ENCODE measurements around the gene OMG.
"Not testable (repeated sequence)": the region's sequence is repeated elsewhere in the genome, so short reads cannot be mapped to it uniquely, and the experiment has no call there.

OMG gene

DNA sequence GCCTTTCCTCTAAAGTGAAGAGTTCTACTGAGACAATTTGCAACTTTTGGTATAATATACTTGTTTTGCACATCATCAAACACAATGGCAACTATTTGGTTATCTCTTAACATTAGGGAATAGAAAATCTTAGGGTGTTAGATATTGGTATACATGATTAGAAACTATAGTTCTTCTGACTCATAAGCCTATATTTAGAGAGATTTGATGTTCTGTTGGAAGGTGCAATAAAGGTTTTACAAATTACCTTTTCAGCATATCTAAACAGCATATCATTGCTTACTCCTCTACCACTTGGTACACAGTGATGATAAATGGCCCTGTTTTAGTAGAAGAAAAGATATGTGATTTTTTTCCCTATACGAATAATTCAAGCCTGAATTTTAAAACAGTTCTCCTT, 10.6 kb upstream of the OMG start:
- no peak for DNase-seq

GRCh38 chr17:31299624-31300023, 2.6 kb upstream of the OMG start:
- no peak for DNase-seq

DNA sequence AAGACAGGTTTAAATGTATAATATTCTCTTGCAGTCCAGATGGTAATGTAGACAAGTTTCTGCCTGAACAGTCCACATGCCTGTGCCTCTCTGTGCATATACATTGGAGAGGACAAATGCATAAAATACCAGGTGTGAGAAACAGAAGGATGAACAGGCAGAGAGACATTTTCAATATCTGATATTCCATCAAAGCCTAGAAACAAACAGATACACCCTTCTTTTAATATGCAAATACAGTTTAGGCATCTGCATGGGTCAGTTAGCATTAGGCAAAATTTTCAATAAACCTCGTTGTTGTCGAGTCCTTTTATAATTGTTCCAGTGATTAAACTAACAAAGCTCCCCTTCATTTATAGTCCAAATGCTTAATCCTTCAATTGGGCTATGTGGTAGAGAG, 897 bp downstream of the OMG start:
- no peak for DNase-seq

- DNase-seq = no peak
These were observed 1.6 kb downstream of the OMG start for GRCh38 chr17:31295489-31295871.

DNA sequence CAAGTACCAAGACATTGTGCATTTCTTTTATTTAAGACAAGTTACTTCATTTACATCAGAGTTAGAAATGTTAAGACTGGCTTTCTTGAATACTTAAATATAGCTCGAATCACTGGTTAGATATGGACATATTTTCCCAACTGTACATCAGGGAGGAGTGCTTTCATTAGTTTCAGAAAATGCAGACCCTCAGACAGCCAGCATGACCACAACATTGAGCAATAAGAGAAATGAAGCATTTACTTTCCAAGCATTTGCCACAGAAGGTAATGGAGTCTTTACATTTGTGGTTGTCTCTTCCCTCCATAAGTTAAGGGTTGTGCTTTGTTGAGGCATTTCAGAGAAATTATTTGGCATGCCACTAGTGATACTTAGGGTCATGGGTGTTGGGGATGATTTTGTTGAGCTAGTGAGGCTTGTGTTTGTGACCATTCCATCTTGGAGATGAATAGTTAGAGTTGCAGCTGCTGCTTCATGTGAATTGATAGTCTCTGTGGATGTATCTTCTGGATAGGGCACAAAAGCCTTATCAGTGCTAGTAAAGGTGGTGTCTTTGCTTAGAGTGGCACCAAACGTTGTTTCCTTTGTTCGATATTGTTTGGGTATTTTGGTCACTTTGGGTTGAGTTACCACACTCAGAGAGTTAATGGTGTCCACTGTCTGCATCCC, 2.1 kb downstream of the OMG start:
- DNase-seq = no peak

- no peak for DNase-seq
These were observed 2.8 kb downstream of the OMG start for GRCh38 chr17:31294231-31294630.

GRCh38 chr17:31293581-31293980, 3.5 kb downstream of the OMG start:
- DNase-seq = no peak

DNA sequence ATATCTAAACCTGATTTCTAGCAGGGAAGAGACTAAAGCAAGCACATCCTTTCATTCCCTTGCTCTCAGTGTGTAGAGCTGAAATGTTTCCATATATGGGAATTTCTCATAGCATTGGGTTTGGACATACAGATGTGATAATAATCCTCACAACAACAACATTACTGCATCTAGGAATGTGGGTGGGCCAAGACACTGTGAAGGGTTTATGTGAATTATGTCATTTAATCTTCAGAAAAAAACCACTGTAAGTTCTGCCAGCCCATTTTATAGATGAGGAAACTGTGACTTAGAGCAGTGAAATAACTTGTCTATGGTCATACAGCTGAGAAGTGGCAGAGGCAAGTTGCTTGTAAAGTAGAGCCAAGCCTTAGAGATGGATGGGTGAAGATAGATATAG, 5.2 kb downstream of the OMG start:
- no peak for DNase-seq

GRCh38 chr17:31289790-31290189, 7.2 kb downstream of the OMG start:
- no peak for DNase-seq

DNA sequence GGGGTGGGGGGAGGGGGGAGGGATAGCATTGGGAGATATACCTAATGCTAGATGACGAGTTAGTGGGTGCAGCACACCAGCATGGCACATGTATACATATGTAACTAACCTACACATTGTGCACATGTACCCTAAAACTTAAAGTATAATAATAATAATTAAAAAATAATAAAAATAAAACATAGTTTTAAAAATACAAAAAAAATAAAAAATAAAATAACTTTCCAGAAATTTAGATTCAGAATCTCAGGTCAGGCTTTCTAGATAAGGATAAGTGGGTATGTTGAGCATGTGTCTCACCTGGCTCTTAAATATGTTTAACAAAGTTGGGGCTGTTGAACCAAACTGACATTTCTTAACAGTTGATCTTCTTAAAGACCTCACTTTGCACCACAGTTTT, 9.1 kb downstream of the OMG start:
- not testable (repeated sequence) for DNase-seq

DNA sequence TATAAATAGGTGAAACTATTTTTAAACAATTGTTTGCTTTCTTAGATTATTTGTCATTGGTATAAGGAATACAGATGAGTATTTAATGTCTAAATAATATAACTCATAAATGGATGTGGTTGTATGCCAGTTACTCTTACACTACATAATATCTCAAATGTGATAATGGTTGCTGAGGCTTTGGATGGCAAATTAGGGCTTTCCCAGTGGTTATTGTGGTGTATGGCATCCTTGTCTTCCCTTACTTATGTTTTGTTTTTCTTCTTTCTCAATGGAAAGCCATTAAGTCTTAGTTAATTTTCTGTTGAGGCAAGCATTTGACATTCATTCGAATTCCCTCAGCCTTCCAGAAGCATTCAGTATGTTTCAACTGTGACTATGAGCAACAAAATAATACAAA, 10.5 kb downstream of the OMG start:
- no peak for DNase-seq

DNA sequence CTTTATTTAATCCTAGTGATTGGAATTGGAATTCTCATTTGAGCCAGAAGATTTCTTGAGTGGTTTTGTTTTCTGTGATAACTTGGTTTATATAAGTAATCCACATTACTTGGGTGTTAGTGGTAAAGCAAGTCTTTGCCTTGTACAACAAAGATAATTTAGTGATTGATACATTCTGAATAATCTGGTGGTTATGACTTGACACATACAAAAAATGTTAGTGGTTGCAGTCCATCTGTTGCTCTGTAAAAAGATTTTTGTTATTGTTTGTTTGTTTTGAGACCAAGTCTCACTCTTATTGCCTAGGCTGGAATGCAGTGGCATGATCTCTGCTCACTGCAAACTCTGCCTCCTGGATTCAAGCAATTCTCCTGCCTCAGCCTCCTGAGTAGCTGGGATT, 13.2 kb downstream of the OMG start:
- DNase-seq = no peak

DNA sequence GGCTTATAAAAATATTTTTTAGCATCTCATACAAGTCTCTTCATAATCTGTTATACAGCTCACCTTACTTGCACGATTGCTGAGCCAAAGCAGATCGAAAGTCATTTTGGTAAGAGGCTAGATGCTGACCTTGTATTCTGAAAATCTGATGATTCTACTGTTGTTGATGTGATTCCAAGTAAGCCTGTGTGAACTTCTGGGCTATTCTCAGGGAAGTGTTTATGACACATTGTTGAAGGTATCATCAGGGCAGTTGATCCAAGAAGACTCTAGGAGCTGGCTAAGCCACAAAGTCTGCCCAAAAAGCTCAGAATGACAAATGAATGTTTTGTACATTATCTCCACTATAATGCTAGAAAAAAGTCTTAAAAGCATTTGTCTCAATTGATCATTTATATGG, 16.0 kb downstream of the OMG start:
- no peak for DNase-seq

- DNase-seq = no peak
These were observed 17.6 kb downstream of the OMG start for GRCh38 chr17:31279401-31279800.

DNA sequence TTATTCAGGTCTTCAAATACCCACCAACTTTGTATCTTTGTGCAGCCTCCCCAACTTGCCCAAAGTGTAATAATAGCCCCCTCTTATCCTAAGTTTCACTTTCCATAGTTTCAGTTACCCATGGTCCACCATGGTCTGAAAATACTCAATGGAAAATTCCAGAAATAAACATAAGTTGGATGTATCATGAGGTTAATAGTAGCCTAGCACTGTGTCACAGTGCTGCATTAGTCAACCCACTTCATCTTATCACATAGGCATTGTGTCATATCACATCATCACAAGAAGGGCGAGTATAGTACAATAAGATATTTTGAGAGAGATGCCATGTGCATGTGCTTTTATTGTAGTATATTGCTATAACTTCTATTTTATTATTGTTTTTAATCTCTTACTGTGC, 21.9 kb downstream of the OMG start:
- DNase-seq = no peak

GRCh38 chr17:31274252-31274651, 22.8 kb downstream of the OMG start:
- no peak for DNase-seq

DNA sequence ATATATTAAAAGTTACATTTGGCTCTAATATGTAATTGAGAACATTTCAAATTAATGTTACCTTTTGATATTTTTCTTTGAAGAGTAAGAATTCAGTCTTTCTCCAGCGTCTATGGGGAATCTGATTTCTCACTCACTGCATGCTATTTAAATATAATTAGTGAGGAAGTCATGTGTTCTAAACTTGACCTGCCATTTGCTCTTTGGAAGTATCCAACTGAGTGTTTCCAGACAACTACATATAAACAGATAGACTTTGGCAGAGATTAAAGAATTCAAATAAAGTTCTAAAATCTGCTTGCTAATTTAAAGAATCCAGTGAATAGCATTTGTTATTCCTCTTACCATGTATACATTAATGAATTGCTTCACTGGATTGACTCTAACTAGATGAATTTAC, 23.5 kb downstream of the OMG start:
- DNase-seq = no peak

DNA sequence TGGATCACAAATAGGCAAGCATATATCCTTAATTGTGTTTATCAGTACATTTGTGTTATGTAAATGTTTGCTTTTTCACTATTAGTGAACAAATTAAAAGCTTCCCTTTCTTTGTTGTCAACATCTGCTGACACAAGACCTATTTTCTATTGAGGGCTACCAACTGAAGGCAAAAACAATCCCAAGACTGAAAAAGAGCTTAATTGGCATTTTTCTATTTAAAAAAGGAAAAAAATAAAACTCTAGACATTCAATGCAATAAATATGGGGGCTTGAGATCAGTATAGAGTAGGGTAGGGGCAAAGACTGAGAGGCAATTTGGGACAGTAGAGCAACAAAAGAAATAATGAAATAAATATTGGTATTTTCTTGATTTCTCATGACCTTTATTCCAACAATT, 24.2 kb downstream of the OMG start:
- no peak for DNase-seq

- DNase-seq = no peak
These were observed 24.8 kb downstream of the OMG start for GRCh38 chr17:31272236-31272635.

- peak; percentile 65 for DNase-seq
These were observed 27.5 kb downstream of the OMG start for GRCh38 chr17:31269578-31269983.

DNA sequence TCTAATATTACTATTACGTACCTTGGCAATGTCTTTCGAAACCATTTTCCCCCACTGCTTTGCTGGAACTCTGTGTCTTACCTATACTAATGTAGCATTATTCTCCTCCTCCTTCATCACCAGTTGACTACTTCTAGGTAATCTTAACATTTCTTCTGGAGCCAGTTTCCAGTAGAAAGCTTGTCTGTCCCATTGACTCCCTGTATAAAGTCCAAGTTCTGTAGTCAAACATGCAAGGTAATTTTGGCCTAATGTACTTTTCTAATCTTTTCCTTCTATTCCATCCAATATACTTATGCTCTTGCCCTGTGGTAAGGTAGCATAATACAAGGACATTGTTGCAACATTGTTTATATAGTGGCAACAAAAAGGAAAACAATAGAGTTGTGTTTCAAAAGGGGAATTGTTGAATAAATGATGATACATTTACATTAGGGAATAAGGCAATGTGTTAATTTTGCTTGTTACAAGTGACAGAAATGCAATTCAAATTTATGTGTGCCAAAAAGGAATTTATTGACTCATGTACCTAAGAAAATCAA, 27.9 kb downstream of the OMG start:
- DNase-seq = no peak

DNA sequence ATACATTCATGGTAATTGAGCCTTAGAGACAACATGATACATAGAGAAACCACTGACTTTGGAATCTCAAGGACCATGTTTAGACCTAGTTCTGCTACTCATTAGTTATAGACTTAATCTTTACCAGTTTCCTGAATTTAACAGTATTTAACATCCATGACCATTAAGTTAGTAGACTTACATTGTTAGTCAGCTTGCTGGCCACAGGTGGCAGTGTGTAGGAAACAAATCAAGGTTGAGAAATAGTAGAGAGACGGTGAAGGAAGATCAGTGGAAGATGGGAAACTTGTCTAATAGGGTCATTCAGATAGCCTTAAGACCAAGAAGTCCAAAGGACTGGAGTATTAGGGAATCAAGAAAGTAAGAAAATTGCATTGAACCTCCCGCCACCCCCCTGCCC, 31.0 kb downstream of the OMG start:
- no peak for DNase-seq

- not testable (repeated sequence) for DNase-seq
These were observed 34.1 kb downstream of the OMG start for GRCh38 chr17:31262923-31263322.

DNA sequence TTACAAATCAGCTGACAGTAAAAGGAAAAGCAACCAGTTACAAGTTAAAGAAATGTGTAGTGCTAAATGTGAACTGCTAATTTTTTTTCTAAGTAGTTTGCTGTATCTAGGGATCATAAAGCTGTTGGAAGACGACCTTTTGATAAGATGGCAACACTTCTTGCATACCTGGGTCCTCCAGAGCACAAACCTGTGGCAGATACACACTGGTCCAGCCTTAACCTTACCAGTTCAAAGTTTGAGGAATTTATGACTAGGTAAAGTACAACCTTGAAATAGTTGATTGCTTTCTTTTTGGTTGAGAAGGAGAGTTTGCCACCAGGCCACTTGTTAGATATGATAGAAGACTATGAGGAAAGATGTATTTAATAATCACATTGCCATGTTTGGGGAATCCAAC, 35.4 kb downstream of the OMG start:
- no peak for DNase-seq

DNA sequence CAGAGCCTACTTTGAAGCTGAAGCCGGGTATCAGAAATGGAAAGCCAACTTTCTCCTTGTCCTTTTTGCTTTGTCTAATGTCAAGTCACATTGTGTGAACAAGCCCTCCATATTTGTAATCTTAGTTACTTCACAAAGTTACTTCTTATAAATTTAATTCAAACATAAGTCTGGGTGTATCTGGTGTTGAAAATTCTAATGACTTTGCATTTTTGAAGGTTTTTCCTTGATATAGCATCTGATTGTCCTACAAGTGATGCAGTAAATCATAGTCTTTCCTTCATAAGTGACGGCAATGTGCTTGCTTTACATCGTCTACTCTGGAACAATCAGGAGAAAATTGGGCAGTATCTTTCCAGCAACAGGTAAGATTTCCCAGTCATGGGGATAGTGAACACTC, 36.9 kb downstream of the OMG start:
- DNase-seq = no peak
